T-helper 2 cell treated with Interferon-gamma antibody and Interleukin-4, amounts not matched to agents 5 μg/mL and 100 μg/mL, for 36 hours (primary cell): ENCODE results near the gene SPINK14.

Source experiments
- DNase-seq: peaks from one replicate; pipeline ENCODE4 v3.0.0; 2021; ENCODE audit warnings: low spot score
- H3K27ac Mint-ChIP-seq: one replicate; pipeline ENCODE4 v1.8.0; 2021; ENCODE audit warnings: mild to moderate bottlenecking, mixed read lengths
- H3K27me3 Mint-ChIP-seq: one replicate; pipeline ENCODE4 v1.8.0; 2021; ENCODE audit warnings: low read depth, mixed read lengths
- H3K36me3 Mint-ChIP-seq: one replicate; pipeline ENCODE4 v1.8.0; 2021; ENCODE audit warnings: low read depth, mixed read lengths
- H3K4me1 Mint-ChIP-seq: one replicate; pipeline ENCODE4 v1.8.0; 2021; ENCODE audit warnings: low read depth, mixed read lengths
- H3K4me3 Mint-ChIP-seq: one replicate; pipeline ENCODE4 v1.8.0; 2022; ENCODE audit warnings: mild to moderate bottlenecking, moderate library complexity, mixed read lengths
- H3K9me3 Mint-ChIP-seq: one replicate; pipeline ENCODE4 v1.8.0; 2021; ENCODE audit warnings: mixed read lengths

SPINK14 gene

GRCh38 chr5:148208226-148208625 is 39.9 kb downstream of the SPINK14 start:
- H3K27me3 Mint-ChIP-seq, result no peaks in the 10 kb centered on the region
- H3K36me3 Mint-ChIP-seq, result no peaks in the 10 kb centered on the region
- no peak overlapping the region for H3K27ac Mint-ChIP-seq
- DNase-seq, result no peak
- H3K4me1 Mint-ChIP-seq, result no peaks in the 10 kb centered on the region
- H3K9me3 Mint-ChIP-seq, result no peaks in the 10 kb centered on the region
- H3K4me3 Mint-ChIP-seq, result no peak overlapping the region

GRCh38 chr5:148209151-148209770 is 40.9 kb downstream of the SPINK14 start:
- Mint-ChIP-seq H3K27me3 (no peaks in the 10 kb centered on the region), H3K27ac (no peak overlapping the region), H3K4me1 (no peaks in the 10 kb centered on the region), H3K4me3 (no peak overlapping the region), H3K9me3 (no peaks in the 10 kb centered on the region), H3K36me3 (no peaks in the 10 kb centered on the region)
- DNase-seq, result no peak

GRCh38 chr5:148214665-148215185 is 46.4 kb downstream of the SPINK14 start:
- H3K36me3 Mint-ChIP-seq, result no peaks in the 10 kb centered on the region
- no peak overlapping the region for H3K27ac Mint-ChIP-seq
- no peaks in the 10 kb centered on the region for H3K27me3 Mint-ChIP-seq
- no peaks in the 10 kb centered on the region for H3K9me3 Mint-ChIP-seq
- DNase-seq, result no peak
- H3K4me1 Mint-ChIP-seq, result no peaks in the 10 kb centered on the region
- no peak overlapping the region for H3K4me3 Mint-ChIP-seq

- Mint-ChIP-seq H3K4me1 (no peaks in the 10 kb centered on the region), H3K27me3 (no peaks in the 10 kb centered on the region)
- no peak for DNase-seq
Measured at GRCh38 chr5:148221508-148221907, 53.2 kb downstream of the SPINK14 start.

GRCh38 chr5:148224117-148224742 is 55.9 kb downstream of the SPINK14 start:
- H3K4me3 Mint-ChIP-seq, result no peak overlapping the region
- no peak overlapping the region for H3K27ac Mint-ChIP-seq
- no peaks in the 10 kb centered on the region for H3K4me1 Mint-ChIP-seq
- H3K36me3 Mint-ChIP-seq, result no peaks in the 10 kb centered on the region
- H3K27me3 Mint-ChIP-seq, result no peaks in the 10 kb centered on the region
- no peaks in the 10 kb centered on the region for H3K9me3 Mint-ChIP-seq
- DNase-seq, result no peak

More at GRCh38 chr5:148221508-148221907, 53.2 kb downstream of the SPINK14 start:
- no peaks in the 10 kb centered on the region for H3K36me3 Mint-ChIP-seq
- H3K4me3 Mint-ChIP-seq, result no peak overlapping the region
- H3K27ac Mint-ChIP-seq, result no peak overlapping the region
- H3K9me3 Mint-ChIP-seq, result no peaks in the 10 kb centered on the region
